SKM-1 (cell line): ENCODE results near the gene BIRC5.

Experiments
- DNase-seq: peaks from one replicate; lab custom pipeline; 2025; ENCODE audit not compliant: unreplicated experiment; lab: John Stamatoyannopoulos, UW

BIRC5 gene

DNA sequence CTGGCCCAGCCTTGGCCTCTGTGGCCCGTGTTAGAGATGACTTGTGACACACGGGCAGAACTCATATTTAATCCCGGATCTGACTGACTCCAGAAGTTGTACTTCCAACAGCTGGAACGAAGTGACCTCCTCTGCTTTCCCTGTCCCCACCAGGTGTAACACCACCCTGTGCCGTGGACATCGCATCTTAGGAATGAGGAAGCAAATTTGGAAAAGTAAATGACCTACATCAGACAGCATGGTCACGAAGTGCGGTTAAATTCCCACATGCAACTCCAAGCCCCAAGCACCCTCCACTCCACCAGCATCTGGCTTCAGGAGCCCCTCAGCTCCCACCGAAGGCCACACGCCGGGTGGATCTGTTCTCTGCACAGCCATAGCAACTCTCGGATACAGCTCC lies 30.1 kb upstream of the BIRC5 start:
- DNase-seq, result no peak

DNA sequence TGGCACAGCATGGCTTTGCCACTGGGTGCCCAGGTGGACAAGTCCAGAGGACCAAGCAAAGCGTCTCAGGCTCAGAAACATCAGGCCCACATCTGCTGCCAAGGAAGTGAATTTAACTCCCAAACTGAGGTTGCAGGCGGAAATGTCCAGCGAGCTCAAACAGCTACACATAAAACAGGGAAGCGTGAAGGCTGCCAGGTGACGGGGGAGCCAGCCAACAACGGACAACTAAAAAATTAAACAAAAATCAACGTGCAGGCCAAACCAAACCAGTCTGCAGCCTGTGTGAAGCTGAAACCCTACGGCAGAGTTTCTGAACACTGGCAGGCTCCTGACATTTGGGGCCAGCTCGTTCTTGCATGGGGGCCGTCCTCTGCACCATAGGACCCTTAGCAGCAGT lies 29.7 kb upstream of the BIRC5 start:
- DNase-seq, result no peak

DNA sequence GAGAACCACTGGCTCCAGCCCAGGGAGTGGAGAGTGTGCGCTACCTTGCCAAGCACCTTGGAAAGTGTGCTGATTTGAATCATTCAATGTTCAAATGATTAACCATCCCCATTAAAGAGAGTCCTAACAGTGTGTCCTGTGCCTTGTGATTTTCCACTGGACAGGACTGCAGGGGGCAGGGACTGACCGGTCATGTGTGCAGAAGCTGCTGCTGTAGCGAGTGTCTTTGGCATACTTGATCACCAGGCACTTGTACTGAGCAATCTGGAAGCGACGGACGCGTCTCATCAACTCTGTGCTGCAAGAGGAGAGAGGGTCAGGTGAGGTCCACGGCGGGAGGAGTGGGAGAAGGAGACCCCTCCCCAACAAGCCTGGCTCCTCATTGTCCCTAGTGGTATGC lies 29.2 kb upstream of the BIRC5 start:
- DNase-seq, result no peak

DNA sequence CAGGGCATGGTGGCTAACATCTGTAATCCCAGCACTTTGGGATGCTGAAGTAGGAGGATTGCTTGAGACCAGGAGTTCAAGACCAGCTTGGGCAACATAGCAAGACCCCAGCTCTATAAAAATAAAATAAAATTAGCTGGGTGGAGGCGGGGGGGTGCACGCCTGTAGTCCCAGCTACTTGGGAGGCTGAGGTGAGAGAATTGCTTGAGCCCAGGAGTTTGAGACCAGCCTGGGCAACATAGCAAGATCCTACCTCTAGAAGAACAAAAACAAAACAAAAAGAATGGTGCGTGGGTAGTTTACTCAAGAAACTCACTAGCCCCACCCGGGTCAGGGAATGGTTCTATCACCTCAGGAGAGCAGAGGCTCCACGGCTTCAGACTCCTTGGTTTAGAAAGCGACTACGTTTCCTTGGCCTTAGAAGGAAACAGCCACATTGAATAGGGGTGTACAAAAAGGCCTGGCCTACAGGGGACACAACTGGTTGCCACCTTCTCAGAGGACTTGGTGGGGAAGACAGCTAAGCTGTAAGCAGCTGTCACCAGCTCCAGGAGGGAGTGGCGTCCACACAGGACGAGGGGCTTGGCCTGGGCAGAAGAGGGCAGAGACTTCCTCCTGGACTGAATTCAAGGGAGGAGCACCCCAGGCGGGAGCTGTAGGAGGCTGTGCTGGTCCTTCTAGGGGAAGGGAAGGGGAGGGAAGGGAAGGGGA lies 27.9 kb upstream of the BIRC5 start:
- no peak for DNase-seq

DNA sequence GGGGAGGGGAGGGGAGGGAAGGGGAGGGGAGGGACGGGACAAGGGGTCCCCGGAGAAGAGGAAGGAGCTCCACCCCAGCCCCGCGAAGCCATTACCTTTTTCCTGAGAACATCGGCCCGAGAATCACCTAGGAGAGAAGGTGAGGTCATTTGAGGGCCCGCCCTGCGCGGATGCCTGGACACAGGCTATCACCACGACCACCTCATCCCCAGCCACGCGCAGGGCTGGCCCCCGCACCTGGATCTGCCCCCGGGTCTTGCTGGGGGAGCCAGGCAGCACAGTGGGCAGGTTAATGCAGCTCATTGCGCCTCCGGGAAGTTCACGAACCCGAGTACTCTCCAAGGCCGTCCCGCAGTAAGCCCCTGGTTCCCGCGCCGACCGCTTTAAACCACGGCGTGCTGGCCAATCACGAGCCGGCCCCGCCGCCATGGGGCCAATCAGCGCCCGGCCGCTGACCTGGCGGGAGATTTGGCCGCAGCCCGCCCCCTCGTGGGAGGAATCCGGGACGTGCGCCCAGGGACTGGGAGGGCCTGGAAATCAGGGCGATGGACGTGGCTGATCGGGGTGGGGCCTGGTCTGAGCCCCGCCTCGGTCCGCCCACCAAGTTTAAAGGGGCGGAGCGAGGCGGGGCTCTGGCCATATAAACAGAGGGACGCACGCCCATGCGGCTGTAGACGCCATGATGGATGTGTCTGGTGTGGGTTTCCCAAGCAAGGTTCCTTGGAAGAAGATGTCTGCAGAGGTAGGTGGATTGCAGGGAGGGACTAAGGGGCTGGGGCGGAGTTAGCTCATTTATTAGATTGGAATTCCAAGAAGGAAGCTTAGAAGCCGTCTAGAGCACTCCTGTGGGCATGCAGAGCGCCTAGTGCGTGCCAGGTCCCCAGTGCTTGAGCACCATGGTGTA lies 27.1 kb upstream of the BIRC5 start, which contains the start of the genes AFMID and TK1:
AFMID (plus strand) TSS at position 671 of the 904 bp plus-strand sequence; CDS start at position 680, 9 bp downstream.
TK1 (minus strand) TSS at position 361 of the 904 bp plus-strand sequence; CDS start at position 303, 58 bp downstream.
- DNase-seq, result peak; percentile 88

DNA sequence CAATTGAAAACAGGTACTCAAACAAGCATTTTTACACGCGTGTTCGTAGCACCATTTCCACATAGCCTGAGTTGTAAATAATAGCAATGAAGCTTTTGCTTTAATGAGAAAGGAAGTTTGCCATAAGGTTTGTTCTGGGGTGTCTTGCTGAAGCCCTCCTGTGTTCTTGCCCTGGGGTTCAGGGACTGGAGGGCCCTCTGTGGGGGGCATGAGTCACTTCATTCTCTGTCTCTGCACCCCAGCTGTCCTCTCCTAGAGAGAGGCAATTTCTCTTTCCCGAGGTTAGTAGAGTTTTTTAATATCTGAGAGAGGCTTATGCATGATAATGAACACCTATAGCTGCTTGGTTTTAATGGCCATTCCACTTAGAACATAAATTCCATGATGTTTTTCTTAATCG lies 17.3 kb upstream of the BIRC5 start:
- no peak for DNase-seq

DNA sequence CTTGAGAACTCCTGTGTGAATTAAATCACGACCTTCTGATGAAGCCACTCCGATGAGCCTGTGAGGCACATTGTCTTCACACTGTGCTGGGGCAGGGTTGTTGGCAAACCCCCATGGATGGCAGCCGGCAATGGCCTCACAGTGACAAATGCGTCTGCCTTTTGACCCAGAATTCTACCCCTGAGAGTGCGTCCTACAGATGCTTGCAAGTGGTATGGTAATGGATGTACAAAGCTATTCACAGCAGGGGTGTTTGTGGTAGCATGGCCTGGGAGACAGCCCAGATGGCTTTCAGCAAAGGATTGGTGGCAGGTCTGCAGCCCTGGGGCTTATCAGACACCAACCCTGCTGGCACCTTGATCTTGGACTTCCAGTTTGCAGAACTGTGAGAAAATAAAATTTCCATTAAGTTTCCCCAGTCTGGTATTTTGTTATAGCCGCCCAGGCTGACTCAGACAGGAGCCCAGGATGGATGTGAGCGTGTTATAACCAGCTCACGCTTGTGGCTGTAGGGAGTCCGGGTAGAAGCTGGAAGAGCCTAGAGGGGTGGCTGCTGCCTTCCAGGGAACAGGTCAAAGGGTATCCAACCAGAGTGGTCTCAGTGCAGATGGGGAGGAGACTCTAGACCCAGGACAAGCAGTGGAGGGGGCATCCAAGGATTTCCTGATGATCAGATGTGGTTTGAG lies 16.8 kb upstream of the BIRC5 start:
- DNase-seq, result no peak

DNA sequence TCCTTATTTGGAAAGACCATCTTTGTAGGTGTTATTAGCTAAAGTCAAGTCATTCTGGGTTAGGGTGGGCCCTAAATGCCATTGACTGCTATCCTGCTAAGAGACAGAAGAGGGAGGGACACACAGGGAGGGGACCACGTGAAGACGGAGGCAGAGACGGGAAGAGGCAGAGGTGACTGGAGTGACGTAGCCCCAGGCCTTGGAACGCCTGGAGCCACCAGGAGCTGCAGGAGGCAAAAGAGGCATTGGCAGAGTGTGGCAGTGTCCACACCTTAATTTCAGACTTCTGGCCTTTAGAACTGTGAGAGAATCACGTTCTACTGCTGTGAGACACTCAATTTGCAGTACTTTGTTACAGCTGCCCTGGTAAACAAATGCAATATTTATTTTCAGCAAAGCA lies 13.6 kb upstream of the BIRC5 start:
- DNase-seq, result no peak

DNA sequence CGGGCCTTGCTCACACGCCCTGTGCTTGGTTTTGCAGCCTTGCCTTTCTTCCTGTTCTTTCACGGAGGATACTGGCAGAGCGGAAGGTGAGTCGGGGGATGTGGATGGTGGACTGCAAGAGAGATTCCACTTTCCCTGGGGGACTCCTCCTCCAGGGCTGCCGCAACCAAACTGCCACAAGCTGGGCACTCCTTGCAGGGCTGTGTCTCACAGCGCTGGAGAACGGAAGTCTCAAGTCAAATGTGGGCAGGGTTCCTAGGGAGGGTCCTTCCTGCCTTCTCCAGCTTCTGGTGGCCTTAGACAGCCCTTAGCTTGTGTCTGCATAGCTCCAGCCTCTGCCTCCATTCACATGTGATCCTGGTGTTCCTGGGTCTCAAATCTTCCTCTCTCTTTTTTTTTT lies 11.4 kb upstream of the BIRC5 start:
- no peak for DNase-seq

DNA sequence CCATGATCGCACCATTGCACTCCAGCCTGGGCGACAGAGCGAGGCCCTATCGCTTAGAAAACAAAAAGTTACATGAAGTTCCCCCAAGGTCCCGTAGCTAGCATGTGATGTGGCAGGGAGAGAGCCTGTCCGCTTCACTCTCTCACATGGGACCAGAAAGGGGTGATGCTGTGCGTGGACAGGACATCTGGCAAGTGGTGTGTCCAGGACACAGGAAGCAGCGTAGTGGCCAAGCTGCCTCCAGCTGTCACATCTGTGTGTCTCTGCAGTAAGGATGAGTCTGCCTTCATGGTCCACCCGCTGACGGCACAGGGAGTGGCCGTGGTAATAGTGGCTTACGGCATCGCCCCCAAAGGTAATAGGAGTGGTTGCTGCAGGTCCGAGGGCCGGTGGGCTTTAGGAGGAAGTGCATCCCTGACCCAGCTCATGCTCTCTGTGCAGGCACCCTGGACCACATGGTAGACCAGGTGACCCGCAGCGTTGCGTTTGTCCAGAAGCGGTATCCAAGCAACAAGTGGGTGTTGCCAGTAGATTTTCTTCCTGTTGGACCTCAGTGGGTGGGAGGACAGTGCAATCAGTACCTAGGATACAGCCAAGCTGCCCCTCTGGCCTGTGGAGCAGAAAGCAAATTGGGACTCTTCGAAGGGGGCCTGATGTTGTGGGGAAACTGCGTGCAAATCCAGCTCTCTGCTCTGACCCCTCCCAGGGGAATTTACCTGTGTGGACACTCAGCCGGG lies 9.5 kb upstream of the BIRC5 start:
- no peak for DNase-seq

DNA sequence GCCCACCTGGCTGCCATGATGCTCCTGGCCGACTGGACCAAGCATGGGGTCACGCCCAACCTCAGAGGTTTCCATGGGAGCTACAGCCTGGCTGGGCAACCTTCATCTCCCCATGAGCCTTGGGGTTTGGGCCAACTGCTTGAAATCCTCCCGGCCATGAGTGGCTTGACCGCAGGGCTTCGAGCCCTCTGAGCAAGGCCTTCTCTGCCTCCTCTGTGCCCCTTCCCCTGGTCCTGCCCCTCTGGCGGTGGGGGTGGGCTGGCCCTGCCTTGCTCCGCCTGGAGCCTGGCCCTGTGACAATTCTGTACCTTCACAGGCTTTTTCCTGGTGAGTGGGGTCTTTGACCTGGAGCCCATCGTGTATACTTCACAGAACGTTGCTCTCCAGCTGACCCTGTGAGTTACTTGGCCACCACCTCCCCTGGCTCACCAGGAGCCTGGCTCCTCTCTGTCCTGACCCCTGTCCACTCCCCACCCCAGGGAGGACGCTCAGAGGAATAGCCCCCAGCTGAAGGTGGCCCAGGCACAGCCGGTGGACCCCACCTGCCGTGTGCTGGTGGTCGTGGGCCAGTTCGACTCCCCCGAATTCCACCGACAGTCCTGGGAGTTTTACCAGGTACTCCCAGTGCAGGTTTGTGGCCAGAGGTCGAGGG lies 8.8 kb upstream of the BIRC5 start:
- DNase-seq, result no peak

DNA sequence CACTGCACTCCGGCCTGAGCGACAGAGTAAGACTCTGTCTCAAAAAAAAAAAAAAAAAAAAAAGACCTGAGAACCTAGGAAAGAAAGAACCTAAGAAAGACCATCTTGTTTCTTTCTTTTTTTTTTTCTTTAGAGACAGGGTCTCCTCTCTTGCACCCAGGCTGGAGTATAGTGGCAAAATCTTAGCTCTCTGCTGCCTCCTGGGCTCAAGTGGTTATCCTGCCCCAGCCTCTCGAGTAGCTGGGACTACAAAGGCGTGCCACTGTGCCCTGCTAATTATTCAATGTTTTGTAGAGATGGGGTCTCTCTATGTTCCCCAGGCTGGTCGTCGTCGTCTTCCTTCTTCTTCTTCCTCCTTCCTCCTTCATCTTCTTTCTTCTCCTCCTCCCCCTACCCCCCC lies 7.8 kb upstream of the BIRC5 start:
- no peak for DNase-seq

DNA sequence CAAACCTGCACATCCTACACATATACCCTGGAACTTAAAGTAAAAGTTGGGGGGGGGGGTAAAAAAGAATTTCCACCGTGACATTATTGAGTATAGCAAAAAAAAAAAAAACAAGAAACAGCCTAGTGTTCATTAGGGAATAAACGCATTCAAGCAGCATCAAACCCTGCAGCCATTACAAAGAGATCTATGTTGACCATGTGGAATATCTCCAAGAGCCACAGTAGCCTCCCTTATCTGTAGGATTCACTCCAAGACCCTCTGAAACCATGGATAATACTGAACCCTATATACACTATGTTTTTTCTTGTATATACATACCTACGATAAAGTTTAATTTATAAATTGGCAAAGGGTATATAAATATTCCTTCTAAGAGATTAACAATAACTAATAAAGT lies 5.6 kb upstream of the BIRC5 start:
- DNase-seq, result no peak

DNA sequence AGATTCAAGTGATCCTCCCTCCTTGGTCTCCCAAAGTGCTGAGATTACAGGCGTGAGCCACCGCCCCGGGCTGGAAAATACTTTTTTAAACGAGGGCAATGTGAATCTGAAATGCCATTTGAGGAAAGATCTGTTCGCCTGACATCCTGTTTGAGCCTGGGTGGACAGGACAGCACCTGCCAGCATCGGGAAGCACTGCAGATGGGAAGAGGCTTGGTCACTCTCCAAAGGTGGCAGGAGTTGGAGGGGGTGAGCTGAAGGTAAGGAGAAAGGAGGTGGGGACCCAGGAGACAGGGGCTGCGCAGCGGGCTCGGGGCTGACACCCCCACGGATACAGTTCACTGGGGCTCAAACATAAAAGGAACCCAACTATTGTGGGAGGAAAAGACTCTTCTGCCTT lies 3.9 kb upstream of the BIRC5 start:
- no peak for DNase-seq

DNA sequence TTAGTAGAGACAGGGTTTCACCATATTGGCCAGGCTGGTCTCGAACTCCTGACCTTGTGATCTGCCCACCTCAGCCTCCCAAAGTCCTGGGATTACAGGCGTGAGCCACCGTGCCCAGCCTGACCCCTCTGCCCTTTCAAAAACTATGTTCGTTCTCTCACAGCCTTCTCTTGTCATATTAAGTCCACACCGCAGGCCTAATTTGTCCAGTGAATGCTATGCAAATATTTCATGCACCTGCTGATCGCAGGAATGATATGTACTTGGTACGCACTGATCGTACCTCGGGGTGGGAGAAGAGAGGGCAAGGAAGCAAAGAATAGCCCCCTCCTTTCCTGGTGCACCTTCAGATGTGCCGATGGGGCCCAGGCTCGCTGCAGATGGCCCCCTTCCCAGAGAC lies 3.0 kb upstream of the BIRC5 start:
- no peak for DNase-seq

DNA sequence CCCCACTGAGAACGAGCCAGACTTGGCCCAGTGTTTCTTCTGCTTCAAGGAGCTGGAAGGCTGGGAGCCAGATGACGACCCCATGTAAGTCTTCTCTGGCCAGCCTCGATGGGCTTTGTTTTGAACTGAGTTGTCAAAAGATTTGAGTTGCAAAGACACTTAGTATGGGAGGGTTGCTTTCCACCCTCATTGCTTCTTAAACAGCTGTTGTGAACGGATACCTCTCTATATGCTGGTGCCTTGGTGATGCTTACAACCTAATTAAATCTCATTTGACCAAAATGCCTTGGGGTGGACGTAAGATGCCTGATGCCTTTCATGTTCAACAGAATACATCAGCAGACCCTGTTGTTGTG lies 631 bp downstream of the BIRC5 start:
- DNase-seq, result no peak

DNA sequence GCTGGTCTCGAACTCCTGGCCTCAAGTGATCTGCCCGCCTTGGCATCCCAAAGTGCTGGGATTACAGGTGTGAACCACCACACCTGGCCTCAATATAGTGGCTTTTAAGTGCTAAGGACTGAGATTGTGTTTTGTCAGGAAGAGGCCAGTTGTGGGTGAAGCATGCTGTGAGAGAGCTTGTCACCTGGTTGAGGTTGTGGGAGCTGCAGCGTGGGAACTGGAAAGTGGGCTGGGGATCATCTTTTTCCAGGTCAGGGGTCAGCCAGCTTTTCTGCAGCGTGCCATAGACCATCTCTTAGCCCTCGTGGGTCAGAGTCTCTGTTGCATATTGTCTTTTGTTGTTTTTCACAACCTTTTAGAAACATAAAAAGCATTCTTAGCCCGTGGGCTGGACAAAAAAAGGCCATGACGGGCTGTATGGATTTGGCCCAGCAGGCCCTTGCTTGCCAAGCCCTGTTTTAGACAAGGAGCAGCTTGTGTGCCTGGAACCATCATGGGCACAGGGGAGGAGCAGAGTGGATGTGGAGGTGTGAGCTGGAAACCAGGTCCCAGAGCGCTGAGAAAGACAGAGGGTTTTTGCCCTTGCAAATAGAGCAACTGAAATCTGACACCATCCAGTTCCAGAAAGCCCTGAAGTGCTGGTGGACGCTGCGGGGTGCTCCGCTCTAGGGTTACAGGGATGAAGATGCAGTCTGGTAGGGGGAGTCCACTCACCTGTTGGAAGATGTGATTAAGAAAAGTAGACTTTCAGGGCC lies 5.5 kb downstream of the BIRC5 start:
- no peak for DNase-seq

DNA sequence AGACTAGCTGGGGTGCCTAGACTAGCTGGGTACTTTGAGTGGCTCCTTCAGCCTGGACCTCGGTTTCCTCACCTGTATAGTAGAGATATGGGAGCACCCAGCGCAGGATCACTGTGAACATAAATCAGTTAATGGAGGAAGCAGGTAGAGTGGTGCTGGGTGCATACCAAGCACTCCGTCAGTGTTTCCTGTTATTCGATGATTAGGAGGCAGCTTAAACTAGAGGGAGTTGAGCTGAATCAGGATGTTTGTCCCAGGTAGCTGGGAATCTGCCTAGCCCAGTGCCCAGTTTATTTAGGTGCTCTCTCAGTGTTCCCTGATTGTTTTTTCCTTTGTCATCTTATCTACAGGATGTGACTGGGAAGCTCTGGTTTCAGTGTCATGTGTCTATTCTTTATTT lies 9.0 kb downstream of the BIRC5 start:
- DNase-seq, result no peak

DNA sequence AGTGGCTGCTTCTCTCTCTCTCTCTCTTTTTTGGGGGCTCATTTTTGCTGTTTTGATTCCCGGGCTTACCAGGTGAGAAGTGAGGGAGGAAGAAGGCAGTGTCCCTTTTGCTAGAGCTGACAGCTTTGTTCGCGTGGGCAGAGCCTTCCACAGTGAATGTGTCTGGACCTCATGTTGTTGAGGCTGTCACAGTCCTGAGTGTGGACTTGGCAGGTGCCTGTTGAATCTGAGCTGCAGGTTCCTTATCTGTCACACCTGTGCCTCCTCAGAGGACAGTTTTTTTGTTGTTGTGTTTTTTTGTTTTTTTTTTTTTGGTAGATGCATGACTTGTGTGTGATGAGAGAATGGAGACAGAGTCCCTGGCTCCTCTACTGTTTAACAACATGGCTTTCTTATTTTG lies 9.7 kb downstream of the BIRC5 start:
- DNase-seq, result no peak
